Stimulated activated CD4-positive, alpha-beta T cell treated with anti-CD3 and anti-CD28 coated beads, Interleukin-4, amount 100 ng/mL, for 48 hours (primary cell): ENCODE results near the gene RPS21.
"Not testable (repeated sequence)": the region's sequence is repeated elsewhere in the genome, so short reads cannot be mapped to it uniquely, and the experiment has no call there.

Experiments
- DNase-seq, 2 donors: peaks; one replicate each; pipeline ENCODE4 v3.0.0-alpha.2; 2020; ENCODE audit warnings: low read depth in 2 of 2

RPS21 gene

GRCh38 chr20:62425281-62426058 lies 38.6 kb downstream of the RPS21 start:
- no peak for DNase-seq

DNA sequence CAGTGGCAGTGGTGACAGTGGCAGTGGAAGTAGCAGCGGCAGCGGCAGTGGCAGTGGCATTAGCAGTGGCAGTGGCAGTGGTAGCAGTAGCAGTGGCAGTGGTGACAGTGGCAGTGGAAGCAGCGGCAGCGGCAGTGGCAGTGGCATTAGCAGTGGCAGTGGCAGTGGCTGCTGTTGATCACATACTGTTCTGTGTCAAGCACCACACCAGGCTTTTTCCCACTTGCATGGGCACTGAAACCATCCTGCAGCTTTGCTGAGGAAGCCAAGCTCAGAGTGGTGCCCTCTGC lies 39.1 kb downstream of the RPS21 start:
- not testable (repeated sequence) for DNase-seq

GRCh38 chr20:62426699-62427131 lies 39.8 kb downstream of the RPS21 start:
- DNase-seq = no peak

DNA sequence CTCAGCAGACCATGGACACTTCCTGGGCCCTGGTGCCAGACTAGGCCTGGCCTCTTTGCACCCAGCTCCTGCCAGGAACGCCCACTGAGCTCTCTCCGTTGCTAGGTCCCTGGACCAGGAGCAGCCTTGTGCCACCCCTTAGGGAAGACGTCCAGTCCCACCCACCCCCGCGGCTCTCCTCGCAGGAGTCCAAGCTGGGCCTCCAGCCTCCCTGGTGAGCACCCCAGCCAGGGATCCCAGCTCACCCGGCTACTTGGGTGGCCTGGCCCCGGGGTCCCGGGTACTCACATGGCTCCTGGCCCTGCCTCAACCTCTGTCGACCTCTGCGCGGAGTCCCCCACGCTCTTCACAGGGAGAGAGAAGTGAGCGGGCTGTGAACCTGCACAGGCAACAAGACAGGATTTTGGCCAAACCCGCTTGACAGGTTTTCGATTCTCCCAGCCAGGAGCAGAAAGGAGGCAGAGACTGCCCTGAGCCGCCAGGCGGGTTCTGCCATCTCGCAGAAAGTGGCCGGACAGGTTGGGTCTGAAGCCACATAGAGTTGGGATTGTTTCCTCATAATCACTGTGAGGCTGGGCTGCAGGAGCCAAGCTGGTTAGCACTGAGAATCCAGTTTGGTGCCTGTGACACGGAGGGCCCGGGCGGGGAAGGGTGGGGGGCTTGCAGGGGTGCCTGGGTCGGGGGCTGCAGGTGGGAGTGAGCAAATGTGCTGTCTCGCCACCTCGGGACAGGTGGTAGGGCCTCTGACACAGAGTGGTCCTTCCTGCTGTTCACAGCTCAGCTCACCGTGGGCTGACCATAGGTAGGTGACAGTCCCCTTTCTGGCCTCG lies 40.5 kb downstream of the RPS21 start, which contains the start of gene RBBP8NL:
Gene RBBP8NL (minus strand): TSS at position 368 of the 830 bp plus-strand sequence. CDS start 7,892 bp downstream, outside the sequence.
- no peak for DNase-seq

- DNase-seq = no peak
Observed at GRCh38 chr20:62428002-62428372, 41.1 kb downstream of the RPS21 start.

DNA sequence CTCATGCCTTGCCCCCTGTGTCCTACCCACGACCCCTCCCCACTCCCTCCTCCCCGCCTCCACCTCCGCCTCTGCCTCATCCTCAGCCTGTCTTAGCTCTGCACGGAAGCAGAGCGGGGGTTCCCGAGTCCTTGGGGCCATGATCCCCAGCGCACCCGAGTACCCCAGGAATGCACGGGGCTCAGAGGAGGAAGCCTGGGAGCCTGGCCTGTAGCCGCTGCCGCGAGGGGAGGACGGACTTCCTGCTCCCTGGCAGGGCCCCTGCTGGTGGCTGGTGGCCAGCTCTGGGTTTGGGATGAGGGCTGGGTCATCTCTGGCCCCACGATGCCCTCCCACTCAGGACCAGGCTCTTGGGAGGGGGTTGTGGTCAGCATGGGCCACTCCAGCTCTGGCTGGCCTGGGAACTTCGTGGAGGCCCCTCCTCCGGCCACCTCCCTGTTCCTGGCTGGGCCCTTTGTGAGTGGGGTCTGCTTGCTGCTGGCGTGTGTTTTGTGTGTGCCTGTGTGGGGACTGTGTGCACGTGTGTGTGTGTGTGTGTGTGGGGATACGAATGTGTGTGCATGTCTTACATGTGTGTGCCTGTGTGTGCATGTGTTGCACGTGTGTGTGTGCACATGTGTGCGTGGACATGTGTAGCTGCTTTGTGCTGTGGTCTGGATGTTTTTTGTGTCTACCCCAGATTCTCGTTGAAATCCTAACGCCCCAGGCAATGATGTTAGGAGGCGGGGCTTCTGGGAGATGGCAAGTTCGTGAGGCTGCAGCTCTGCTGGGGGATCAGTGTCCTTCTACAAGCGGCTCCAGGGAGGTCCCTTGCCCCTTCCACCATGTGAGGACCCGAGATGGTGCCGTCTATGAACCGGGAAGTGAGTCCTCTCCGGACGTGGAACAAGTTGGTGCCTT lies 41.7 kb downstream of the RPS21 start:
- no peak for DNase-seq

- DNase-seq = no peak
Observed at GRCh38 chr20:62429455-62430310, 42.8 kb downstream of the RPS21 start.

DNA sequence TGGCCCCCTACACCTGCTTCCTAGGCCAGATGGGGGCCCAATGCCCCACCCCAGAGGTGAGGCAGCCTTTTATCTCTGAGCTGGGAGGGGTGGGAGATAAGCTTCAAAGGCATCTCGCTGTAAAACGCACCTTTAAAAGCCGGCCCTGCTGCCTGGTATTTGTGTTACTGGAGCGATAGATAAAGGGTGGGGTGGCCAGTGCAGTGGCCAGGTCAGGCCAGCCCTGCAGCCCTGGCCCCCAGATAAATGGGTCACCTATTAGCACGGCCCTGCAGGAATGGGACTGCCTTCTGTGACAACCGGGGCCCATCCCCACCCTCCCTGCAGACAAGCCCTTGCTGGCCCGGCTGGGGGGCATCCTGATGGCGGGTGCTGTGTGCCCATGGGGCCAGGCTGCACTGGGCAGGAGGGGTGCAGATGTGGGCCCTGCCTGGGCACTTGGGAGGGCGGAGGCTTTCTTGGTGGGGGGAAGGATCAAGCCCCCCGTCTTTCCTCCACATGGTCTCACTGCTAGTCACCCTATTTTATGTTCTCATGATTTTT lies 43.5 kb downstream of the RPS21 start:
- DNase-seq = no peak

DNA sequence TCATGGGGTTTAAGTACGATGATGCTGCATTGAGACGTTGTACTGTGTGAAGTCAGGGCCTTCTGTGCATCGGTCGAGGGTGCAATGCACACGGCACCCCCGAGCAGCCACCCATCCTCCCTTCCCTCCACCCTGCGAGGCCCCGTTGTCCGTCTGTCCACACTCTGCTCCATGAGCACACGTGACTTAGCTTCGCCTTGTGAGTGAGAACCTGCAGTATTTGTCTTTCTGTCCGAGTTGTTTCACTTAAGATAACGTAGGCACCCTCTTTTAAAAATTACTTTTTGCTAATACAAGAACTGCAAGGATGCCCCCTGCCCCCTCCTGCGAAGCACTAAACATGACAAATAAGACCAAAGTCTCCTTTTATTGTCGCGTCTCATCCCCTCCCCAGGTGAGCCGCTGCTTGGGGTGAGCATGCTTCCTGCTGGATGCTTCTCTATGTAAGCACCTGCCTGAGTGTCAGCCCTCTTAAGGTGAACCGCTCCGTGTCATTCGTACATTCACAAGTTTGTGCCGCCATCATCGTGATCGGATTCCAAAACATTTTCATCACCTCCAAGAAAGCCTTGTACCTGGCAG lies 44.1 kb downstream of the RPS21 start:
- DNase-seq = no peak

GRCh38 chr20:62433658-62434497 lies 47.0 kb downstream of the RPS21 start:
- no peak for DNase-seq

DNA sequence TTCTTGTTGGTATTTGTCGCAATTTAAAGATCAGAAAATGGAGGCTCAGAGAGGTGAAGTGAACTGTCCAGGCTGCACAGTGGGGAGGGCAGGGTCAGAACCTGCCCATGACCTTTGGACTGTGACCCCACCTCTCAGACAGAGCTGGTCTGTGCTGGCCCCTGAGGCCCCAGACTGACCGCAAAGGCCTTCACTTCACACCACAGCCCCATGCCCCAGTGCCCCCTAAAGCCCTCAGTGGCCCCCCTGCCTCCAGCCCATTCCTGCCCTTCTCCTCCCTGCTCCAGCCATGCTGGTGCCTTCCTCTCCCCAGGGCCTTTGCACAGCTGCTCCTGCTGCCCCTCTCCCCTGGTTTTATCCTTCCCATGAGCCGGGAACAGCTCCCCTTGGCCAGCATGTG lies 49.8 kb downstream of the RPS21 start:
- no peak for DNase-seq

DNA sequence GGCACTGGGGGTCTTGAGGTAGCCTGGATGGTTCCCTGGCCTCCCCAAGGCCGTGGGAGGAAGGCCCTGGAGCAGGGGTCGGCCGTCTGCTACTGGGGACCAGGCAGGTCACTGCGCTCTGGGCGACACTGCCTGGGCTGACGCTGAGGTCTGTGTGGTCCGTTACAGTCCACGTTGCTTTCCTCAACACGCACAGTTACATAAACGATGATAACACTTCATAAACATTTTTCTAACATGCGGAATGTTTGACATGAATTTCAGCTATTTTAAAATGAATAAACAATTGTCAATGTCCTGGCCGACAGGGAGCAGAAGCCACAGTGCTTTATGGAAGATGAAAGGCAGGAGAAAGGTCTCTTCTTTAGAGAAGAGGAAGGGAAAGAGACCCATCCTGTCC lies 50.6 kb downstream of the RPS21 start:
- DNase-seq = no peak

DNA sequence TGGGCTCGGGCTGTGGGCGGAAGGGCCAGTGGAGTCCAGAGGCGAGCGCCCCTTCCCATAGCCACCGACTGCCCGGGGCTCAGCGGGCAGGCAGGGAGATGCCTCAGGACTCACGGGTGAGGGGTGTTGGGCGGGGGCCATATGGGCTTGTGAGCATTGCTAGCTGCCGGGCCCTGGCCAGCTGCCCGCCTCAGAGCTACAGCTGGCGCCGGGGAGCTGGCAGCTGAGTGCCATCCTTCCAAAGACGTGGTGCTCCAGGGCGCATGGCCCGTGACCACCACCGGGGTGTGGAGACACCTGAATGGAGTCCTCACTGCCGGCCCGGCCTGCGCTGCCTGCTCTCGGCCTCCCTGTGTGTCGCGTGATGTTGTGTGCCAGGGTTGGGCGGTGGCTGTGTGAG lies 51.0 kb downstream of the RPS21 start:
- no peak for DNase-seq
